ENCODE results near the gene TRMT1.

The TRMT1 gene

GRCh38 chr19:13120817-13121216 lies 4.3 kb upstream of the TRMT1 start:
- no peak overlapping the region for H3K4me3 ChIP-seq (IDR thresholded peaks at IDR 0.05; ENCODE audit: insufficient read depth, low read depth, low read length)
- H3K27me3 ChIP-seq (ENCODE audit: insufficient read depth, low read depth), result no peaks in the 10 kb centered on the region
- peaks cover 80% of the 10 kb centered on the region for H3K79me2 ChIP-seq (ENCODE audit: insufficient read depth, low read depth)
- H4K20me1 ChIP-seq (ENCODE audit: insufficient read depth), result peaks cover 4% of the 10 kb centered on the region; the same call in 1 of the 2 replicates
- no peak for TF ChIP-seq CTCF (conservative IDR thresholded peaks at IDR 0.05; ENCODE audit: low read depth, low read length)
- no peaks in the 10 kb centered on the region; the same call in 1 of the 2 replicates for H3K36me3 ChIP-seq (ENCODE audit: insufficient read depth)
- peaks cover 7% of the 10 kb centered on the region for H3K4me1 ChIP-seq (ENCODE audit: low read depth, poor library complexity, severe bottlenecking)
- no peak overlapping the region for H2AFZ ChIP-seq (ENCODE audit: low read depth)
- H3K4me2 ChIP-seq, result no peak overlapping the region
- no peak overlapping the region for H3K9ac ChIP-seq
- H3K27ac ChIP-seq, result no peak overlapping the region

GRCh38 chr19:13120031-13120430 lies 3.5 kb upstream of the TRMT1 start:
- no peak for TF ChIP-seq CTCF (conservative IDR thresholded peaks at IDR 0.05; ENCODE audit: low read depth, low read length)
- no peak overlapping the region for H2AFZ ChIP-seq (ENCODE audit: low read depth)
- no peak overlapping the region for H3K4me3 ChIP-seq (IDR thresholded peaks at IDR 0.05; ENCODE audit: insufficient read depth, low read depth, low read length)
- peaks cover 12% of the 10 kb centered on the region for H3K4me1 ChIP-seq (ENCODE audit: low read depth, poor library complexity, severe bottlenecking)
- no peak overlapping the region for H3K4me2 ChIP-seq
- H3K27me3 ChIP-seq (ENCODE audit: insufficient read depth, low read depth), result no peaks in the 10 kb centered on the region
- H3K36me3 ChIP-seq (ENCODE audit: insufficient read depth), result no peaks in the 10 kb centered on the region; the same call in 1 of the 2 replicates
- no peak overlapping the region for H3K27ac ChIP-seq
- peaks cover 81% of the 10 kb centered on the region for H3K79me2 ChIP-seq (ENCODE audit: insufficient read depth, low read depth)
- no peak overlapping the region for H3K9ac ChIP-seq
- peaks cover 4% of the 10 kb centered on the region; the same call in 1 of the 2 replicates for H4K20me1 ChIP-seq (ENCODE audit: insufficient read depth)

- Histone ChIP-seq H3K79me2 (ENCODE audit: insufficient read depth, low read depth) (peaks cover 77% of the 10 kb centered on the region), H3K36me3 (ENCODE audit: insufficient read depth) (no peaks in the 10 kb centered on the region; the same call in 1 of the 2 replicates), H3K4me3 (IDR thresholded peaks at IDR 0.05; ENCODE audit: insufficient read depth, low read depth, low read length) (no peak overlapping the region), H3K4me2 (peak overlapping the region; percentile 73), H3K27ac (no peak overlapping the region), H4K20me1 (ENCODE audit: insufficient read depth) (peaks cover 4% of the 10 kb centered on the region; the same call in 1 of the 2 replicates), H2AFZ (ENCODE audit: low read depth) (no peak overlapping the region), H3K9ac (peak overlapping the region; percentile 86; the same call in 1 of the 2 replicates), H3K4me1 (ENCODE audit: low read depth, poor library complexity, severe bottlenecking) (peaks cover 15% of the 10 kb centered on the region), H3K27me3 (ENCODE audit: insufficient read depth, low read depth) (no peaks in the 10 kb centered on the region)
- no peak for TF ChIP-seq CTCF (conservative IDR thresholded peaks at IDR 0.05; ENCODE audit: low read depth, low read length)
Measured at GRCh38 chr19:13119627-13120026, 3.1 kb upstream of the TRMT1 start.

GRCh38 chr19:13118424-13119193 lies 2.1 kb upstream of the TRMT1 start:
- no peak overlapping the region for H3K4me3 ChIP-seq (IDR thresholded peaks at IDR 0.05; ENCODE audit: insufficient read depth, low read depth, low read length)
- no peak for TF ChIP-seq CTCF (conservative IDR thresholded peaks at IDR 0.05; ENCODE audit: low read depth, low read length)
- H4K20me1 ChIP-seq (ENCODE audit: insufficient read depth), result peaks cover 4% of the 10 kb centered on the region; the same call in 1 of the 2 replicates
- peak overlapping the region; percentile 73 for H3K4me2 ChIP-seq
- H3K4me1 ChIP-seq (ENCODE audit: low read depth, poor library complexity, severe bottlenecking), result peaks cover 17% of the 10 kb centered on the region
- H3K79me2 ChIP-seq (ENCODE audit: insufficient read depth, low read depth), result peaks cover 68% of the 10 kb centered on the region
- H3K36me3 ChIP-seq (ENCODE audit: insufficient read depth), result no peaks in the 10 kb centered on the region; the same call in 1 of the 2 replicates
- H2AFZ ChIP-seq (ENCODE audit: low read depth), result no peak overlapping the region
- peak overlapping the region; percentile 86 for H3K9ac ChIP-seq
- H3K27ac ChIP-seq, result peak overlapping the region; percentile 56
- H3K27me3 ChIP-seq (ENCODE audit: insufficient read depth, low read depth), result no peaks in the 10 kb centered on the region

Measured in KMS-11 (cell line).